ENCODE measurements around the gene MRTFA. TPM values are rescaled to one million over a fixed set of nuclear protein-coding genes. Genes with fewer than 3 reads are reported as not detected.

The MRTFA gene
- total RNA-seq, 1 experiment from 2014 or later: 28.0 TPM

GRCh38 chr22:40449676-40450035, 186.9 kb downstream of the MRTFA start (continued):
- TF ChIP-seq REST (IDR thresholded peaks at IDR 0.05; ENCODE audit: low read depth): no peak

- TF ChIP-seq RAD21 (IDR thresholded peaks at IDR 0.05; ENCODE audit: low read depth) (no peak), JUND (IDR thresholded peaks at IDR 0.05) (no peak), CEBPB (IDR thresholded peaks at IDR 0.05; ENCODE audit: low read depth) (no peak), CBX3 (IDR thresholded peaks at IDR 0.05; ENCODE audit: low read depth) (no peak), POLR2A (IDR thresholded peaks at IDR 0.05; ENCODE audit: borderline replicate concordance, extremely low read depth, insufficient read depth, insufficient read length) (no peak), EZH2phosphoT487 (IDR thresholded peaks at IDR 0.05; ENCODE audit: borderline replicate concordance) (no peak), SP1 (IDR thresholded peaks at IDR 0.05; ENCODE audit: low read depth) (no peak), FOSL1 (IDR thresholded peaks at IDR 0.05; ENCODE audit: low read depth) (no peak), ATF3 (IDR thresholded peaks at IDR 0.05) (no peak), ZNF274 (IDR thresholded peaks at IDR 0.05; ENCODE audit: low read depth, low read length) (no peak), ZBTB33 (IDR thresholded peaks at IDR 0.05; ENCODE audit: extremely low read depth, insufficient replicate concordance, low read length) (no peak), CTCF (IDR thresholded peaks at IDR 0.05 in 2 of 3, conservative IDR thresholded peaks at IDR 0.05 in 1 of 3; ENCODE audit: borderline replicate concordance in 1 of 3, insufficient read depth in 1 of 3, low read depth in 2 of 3, low read length in 2 of 3) (no peak), EGR1 (IDR thresholded peaks at IDR 0.05; ENCODE audit: low read depth) (no peak), SRF (IDR thresholded peaks at IDR 0.05; ENCODE audit: low read depth) (no peak)
- intact Hi-C loops (cut with micrococcal nuclease): no loop called here
- ChIA-PET POLR2A (no interaction called here), CTCF (no interaction called here), RAD21 (ENCODE audit: low non-redundant PET in 1 of 2, low total read pairs in 2 of 2, uncharacterized antibody in 2 of 2, unreplicated experiment in 2 of 2) (no interaction called here)
- no peaks in the 10 kb centered on the region for H3K9me3 ChIP-seq (ENCODE audit: control insufficient read depth in 1 of 2, insufficient read depth in 1 of 2, low read depth in 1 of 2, low read length in 2 of 2)
- no peaks in the 10 kb centered on the region for H3K9me2 ChIP-seq (ENCODE audit: insufficient read depth)
- no peak overlapping the region for H3K9ac ChIP-seq (ENCODE audit: low read length)
- no peak overlapping the region for H3K4me2 ChIP-seq (ENCODE audit: low read length)
- no peaks in the 10 kb centered on the region for H3K79me2 ChIP-seq (ENCODE audit: insufficient read depth, low read length)
- H3K36me3 ChIP-seq (ENCODE audit: control insufficient read depth in 1 of 2, insufficient read depth in 2 of 2, low read length in 2 of 2): no peaks in the 10 kb centered on the region
- no peak overlapping the region for H2AFZ ChIP-seq (ENCODE audit: low read depth, low read length, poor library complexity, severe bottlenecking)
- no TSS peak for BruUV-seq (replicated peaks)
- ATAC-seq (no peak), DNase-seq (ENCODE audit: low read depth, low spot score) (no peak)
- H4K20me1 ChIP-seq (ENCODE audit: insufficient read depth): no peaks in the 10 kb centered on the region
- no peak overlapping the region for H3K4me3 ChIP-seq (replicated peaks in 1 of 2; ENCODE audit: low read depth in 1 of 2, low read length in 2 of 2)
- no peak overlapping the region for H3K27ac ChIP-seq (ENCODE audit: low read depth, low read length)
- H3K27me3 ChIP-seq (ENCODE audit: insufficient read depth, low read length): no peaks in the 10 kb centered on the region
- H3K4me1 ChIP-seq (ENCODE audit: control insufficient read depth in 1 of 2, insufficient read depth in 2 of 2, low read length in 2 of 2): 0 out of 4 replicates have a peak, but pooled peaks cover 2 to 3% of the 10 kb centered on the region in 2 experiments
Measured at GRCh38 chr22:40446203-40446602, 190.3 kb downstream of the MRTFA start.
